Transverse colon (tissue), 4 donors: Measurements from ENCODE around the gene SGPP1. TPM values are rescaled to one million over a fixed set of nuclear protein-coding genes. Genes with fewer than 3 reads are reported as not detected.

Experiments used
- DNase-seq: peaks from one replicate; pipeline ENCODE4 v3.0.0-alpha.2; 2019
- H3K27ac ChIP-seq, 4 donors: fragments of 200-600 bp; sonication (generic); 2 replicates each; pipeline ENCODE4 v1.5.1; 2016 to 2018; ENCODE audit warnings: inconsistent platforms in 4 of 4
- H3K27me3 ChIP-seq: fragments of 200-600 bp; sonication (generic); 2 replicates; pipeline ENCODE4 v1.5.1; 2017; ENCODE audit warnings: inconsistent platforms
- H3K36me3 ChIP-seq, 4 donors: fragments of 200-600 bp; sonication (generic); 2 replicates each; pipeline ENCODE4 v1.5.1; 2017 to 2019; ENCODE audit warnings: inconsistent platforms in 4 of 4
- H3K4me1 ChIP-seq, 4 donors: fragments of 200-600 bp; sonication (generic); 2 replicates each; pipeline ENCODE4 v1.5.1; 2017 to 2020; ENCODE audit warnings: inconsistent platforms in 4 of 4
- H3K4me3 ChIP-seq, 4 donors: fragments of 200-600 bp; sonication (generic); 1 replicate in 1 of 4; 2 replicates in 3 of 4; pipeline versions ENCODE4 v1.5.1 to v1.6.1; 2017 to 2019; ENCODE audit warnings: inconsistent platforms in 4 of 4
- H3K9me3 ChIP-seq, 2 donors: fragments of 200-600 bp; sonication (generic); 2 replicates each; pipeline ENCODE4 v1.5.1; 2017 to 2019; ENCODE audit warnings: inconsistent platforms in 2 of 2
- EP300 ChIP-seq: sonication (generic); formaldehyde crosslinking; IDR thresholded peaks from one replicate; pipeline ENCODE4 v1.6.1; 2017; ENCODE audit warnings: antibody characterized with exemption, low read depth
- POLR2A ChIP-seq: fragments of 450-650 bp; IDR thresholded peaks from one replicate; pipeline ENCODE4 v1.6.1; 2016; ENCODE audit warnings: antibody characterized with exemption, mild to moderate bottlenecking, moderate library complexity
- POLR2AphosphoS5 ChIP-seq, 3 donors: sonication (generic); formaldehyde crosslinking; IDR thresholded peaks; one replicate each; pipeline ENCODE4 v1.6.1; 2016; ENCODE audit warnings: antibody characterized with exemption in 3 of 3
- WGBS, 2 donors: methylation state at CpG; one replicate each; pipeline ENCODE4 v1.1.5; 2018; ENCODE audit warnings: low coverage in 1 of 2; 5-methylcytosine and 5-hydroxymethylcytosine counted together
- in situ Hi-C, 4 donors: fragments of 200-750 bp; cut with MboI; loops; one replicate each; pipeline versions ENCODE4 v1.15.0 to v1.15.1; 2017; ENCODE audit warnings: low sequenced_read_pairs in 3 of 4, low pct_ligation_motif_present in 1 of 4, low pct_unique_long_range_greater_than_20kb in 1 of 4
- intact Hi-C: fragments of 100-400 bp; cut with DNase I; formaldehyde crosslinking; loops from one replicate; pipeline ENCODE4 v1.15.1; 2023; ENCODE audit warnings: low total_unique reads
- total RNA-seq, 4 donors: library from RNA; depleted of rRNA; stranded (reverse); fragments of >200 nt; gene quantifications; one replicate each; pipeline ENCODE4 v1.1.0, GENCODE V29; 2016
- TF ChIP-seq, protein P1 (sequence below), 5 experiments: fragments of 200-600 bp in 3 of 5; fragments of 450-650 bp in 2 of 5; sonication (generic) in 3 of 5; IDR thresholded peaks; 1 replicate in 2 of 5; 2 replicates in 3 of 5; pipeline ENCODE4 v1.5.1; 2016 to 2017; ENCODE audit warnings: antibody characterized with exemption in 5 of 5, inconsistent platforms in 3 of 5, mild to moderate bottlenecking in 2 of 5, moderate library complexity in 1 of 5

Gene SGPP1
- total RNA-seq, 4 donors from 2014 or later = 7.6 to 23.9 (median 20.1) TPM

- Histone ChIP-seq H3K4me1 (no peaks in the 10 kb centered on the region), H3K27me3 (no peaks in the 10 kb centered on the region), H3K27ac (no peak overlapping the region), H3K36me3 (no peaks in the 10 kb centered on the region), H3K4me3 (no peak overlapping the region), H3K9me3 (no peaks in the 10 kb centered on the region)
- WGBS, 2 donors = 41 to 50% methylated on average over 3 of the region's 3 CpGs
- no peak for TF ChIP-seq POLR2A
- TF ChIP-seq POLR2AphosphoS5 (IDR thresholded peaks at IDR 0.05) = no peak
- TF ChIP-seq, protein P1, sequence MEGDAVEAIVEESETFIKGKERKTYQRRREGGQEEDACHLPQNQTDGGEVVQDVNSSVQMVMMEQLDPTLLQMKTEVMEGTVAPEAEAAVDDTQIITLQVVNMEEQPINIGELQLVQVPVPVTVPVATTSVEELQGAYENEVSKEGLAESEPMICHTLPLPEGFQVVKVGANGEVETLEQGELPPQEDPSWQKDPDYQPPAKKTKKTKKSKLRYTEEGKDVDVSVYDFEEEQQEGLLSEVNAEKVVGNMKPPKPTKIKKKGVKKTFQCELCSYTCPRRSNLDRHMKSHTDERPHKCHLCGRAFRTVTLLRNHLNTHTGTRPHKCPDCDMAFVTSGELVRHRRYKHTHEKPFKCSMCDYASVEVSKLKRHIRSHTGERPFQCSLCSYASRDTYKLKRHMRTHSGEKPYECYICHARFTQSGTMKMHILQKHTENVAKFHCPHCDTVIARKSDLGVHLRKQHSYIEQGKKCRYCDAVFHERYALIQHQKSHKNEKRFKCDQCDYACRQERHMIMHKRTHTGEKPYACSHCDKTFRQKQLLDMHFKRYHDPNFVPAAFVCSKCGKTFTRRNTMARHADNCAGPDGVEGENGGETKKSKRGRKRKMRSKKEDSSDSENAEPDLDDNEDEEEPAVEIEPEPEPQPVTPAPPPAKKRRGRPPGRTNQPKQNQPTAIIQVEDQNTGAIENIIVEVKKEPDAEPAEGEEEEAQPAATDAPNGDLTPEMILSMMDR (IDR thresholded peaks at IDR 0.05) = peak; percentile 41 to 65 (median 59)
- no peak for TF ChIP-seq EP300
- intact Hi-C loops = no loop called here
- in situ Hi-C loops = loop anchor here in 3 of 4 donors (10.0 to 25.0 kb wide), 3 partner anchors 133 to 383 kb away; partner anchors contain the start of gene WDR89 (in 2 of the 3)
- DNase-seq = peak; percentile 53
Observed at GRCh38 chr14:63770187-63770807, 42.4 kb upstream of the SGPP1 start.

DNA sequence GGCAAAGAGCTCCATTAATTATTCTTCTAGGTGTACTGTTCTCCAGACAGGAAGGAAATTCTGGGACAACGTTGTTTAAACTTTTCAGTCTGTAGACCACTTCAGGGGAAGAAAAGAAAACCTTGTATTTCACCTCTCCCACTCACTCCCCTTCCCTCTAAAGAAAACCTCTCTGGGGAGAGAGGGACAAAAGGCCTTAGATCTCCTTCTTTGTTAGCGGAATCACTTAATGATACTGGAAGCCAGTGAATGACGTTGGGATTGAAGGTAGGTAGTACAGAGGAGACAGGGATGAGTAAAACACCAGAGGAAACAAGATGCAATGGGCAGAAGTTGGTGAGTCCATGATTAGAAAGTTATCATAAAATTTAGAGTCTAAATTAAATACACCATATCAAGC lies 38.7 kb upstream of the SGPP1 start:
- intact Hi-C loops (no loop called here), in situ Hi-C loops (loop anchor here in 3 of 4 donors (10.0 to 25.0 kb wide), 3 partner anchors 129 to 382 kb away; partner anchors contain the start of gene WDR89 (in 2 of the 3))
- no peaks in the 10 kb centered on the region for H3K4me1 ChIP-seq
- H3K27ac ChIP-seq = no peak overlapping the region
- H3K27me3 ChIP-seq = no peaks in the 10 kb centered on the region
- no peaks in the 10 kb centered on the region for H3K9me3 ChIP-seq
- TF ChIP-seq POLR2A (no peak), EP300 (no peak), POLR2AphosphoS5 (IDR thresholded peaks at IDR 0.05) (no peak)
- TF ChIP-seq, protein P1 (IDR thresholded peaks at IDR 0.05) = no peak
- H3K4me3 ChIP-seq = no peak overlapping the region
- DNase-seq = no peak
- 68% methylated on average over 3 of the region's 3 CpGs for WGBS, 2 donors
- no peaks in the 10 kb centered on the region for H3K36me3 ChIP-seq

DNA sequence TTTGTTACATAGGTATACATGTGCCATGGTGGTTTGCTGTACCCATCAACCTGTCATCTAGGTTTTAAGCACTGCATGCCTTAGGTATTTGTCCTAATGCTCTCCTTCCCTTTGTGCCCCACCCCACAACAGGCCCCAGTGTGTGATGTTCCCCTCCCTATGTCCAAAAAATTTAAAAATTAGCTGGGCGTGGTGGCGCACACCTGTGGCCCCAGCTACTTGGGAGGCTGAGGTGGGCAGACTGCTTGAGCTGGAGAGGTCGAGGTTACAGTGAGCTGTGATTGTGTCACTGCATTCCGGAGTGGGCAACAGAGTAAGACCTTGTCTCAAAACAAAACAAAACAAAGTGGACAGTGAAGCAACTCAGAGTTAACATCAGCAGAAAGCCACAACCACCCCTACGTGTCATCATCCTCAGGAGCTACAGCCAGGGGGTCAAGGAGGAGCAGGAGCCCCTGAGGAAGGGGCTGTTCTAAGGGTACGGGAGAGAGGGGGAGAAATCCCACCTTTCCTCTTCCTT lies 36.8 kb upstream of the SGPP1 start:
- Histone ChIP-seq H3K27ac (no peak overlapping the region), H3K36me3 (no peaks in the 10 kb centered on the region), H3K4me1 (peaks cover 0 to 1% (median 0%) of the 10 kb centered on the region in 4 donors), H3K27me3 (no peaks in the 10 kb centered on the region), H3K4me3 (no peak overlapping the region), H3K9me3 (no peaks in the 10 kb centered on the region)
- in situ Hi-C loops (loop anchor here in 3 of 4 donors (10.0 to 25.0 kb wide), 3 partner anchors 127 to 380 kb away; partner anchors contain the start of gene WDR89 (in 2 of the 3)), intact Hi-C loops (no loop called here)
- WGBS, 2 donors = 78 to 91% methylated on average over 3 to 6 of the region's 6 CpGs
- TF ChIP-seq POLR2A (no peak), POLR2AphosphoS5 (IDR thresholded peaks at IDR 0.05) (no peak), EP300 (no peak)
- TF ChIP-seq, protein P1 (IDR thresholded peaks at IDR 0.05) = no peak
- no peak for DNase-seq

GRCh38 chr14:63764103-63764502 lies 36.2 kb upstream of the SGPP1 start:
- no peaks in the 10 kb centered on the region for H3K9me3 ChIP-seq
- in situ Hi-C loops = loop anchor here in 3 of 4 donors (10.0 to 25.0 kb wide), 3 partner anchors 127 to 379 kb away; partner anchors contain the start of gene WDR89 (in 2 of the 3)
- H3K4me1 ChIP-seq = peaks cover 0 to 5% (median 0%) of the 10 kb centered on the region in 4 donors
- TF ChIP-seq, protein P1 (IDR thresholded peaks at IDR 0.05) = no peak
- TF ChIP-seq POLR2A (no peak), EP300 (no peak), POLR2AphosphoS5 (IDR thresholded peaks at IDR 0.05) (no peak)
- whole genome bisulfite sequencing, 2 donors = 68 to 73% methylated on average over 5 of the region's 5 CpGs
- H3K27ac ChIP-seq = no peak overlapping the region
- H3K36me3 ChIP-seq = no peaks in the 10 kb centered on the region
- H3K27me3 ChIP-seq = no peaks in the 10 kb centered on the region
- DNase-seq = no peak
- intact Hi-C loops = no loop called here
- H3K4me3 ChIP-seq = no peak overlapping the region
